HG03342 (cell line): Measurements from ENCODE around the gene RAB3IP.
"Not testable (repeated sequence)": the region's sequence is repeated elsewhere in the genome, so short reads cannot be mapped to it uniquely, and the experiment has no call there.

Source experiments
- ATAC-seq: cut with Tn5 transposase; IDR thresholded peaks from one replicate; pipeline ENCODE4 v1.9.1; 2021; ENCODE audit warnings: mild to moderate bottlenecking, moderate library complexity; ENCODE audit not compliant: unreplicated experiment

The RAB3IP gene

DNA sequence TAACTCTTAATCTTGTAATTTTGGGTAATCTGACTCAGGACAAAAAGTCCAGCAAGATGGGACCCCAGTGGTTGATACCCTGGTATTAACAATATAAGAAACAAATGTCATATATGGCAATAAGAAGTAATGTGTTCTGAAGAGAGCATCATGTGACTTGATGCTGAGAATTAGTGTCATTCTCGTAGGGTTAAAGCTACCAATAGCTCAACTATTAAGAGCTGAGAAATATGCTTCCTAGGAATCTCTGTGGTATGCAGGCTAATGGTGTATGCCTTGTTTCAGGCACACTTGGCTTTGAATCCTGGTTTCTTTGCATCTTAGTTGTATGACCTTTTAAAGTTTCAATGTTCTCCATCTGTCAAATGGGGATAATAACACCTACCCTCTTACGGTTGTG is 95.5 kb downstream of the RAB3IP start:
- no peak for ATAC-seq

DNA sequence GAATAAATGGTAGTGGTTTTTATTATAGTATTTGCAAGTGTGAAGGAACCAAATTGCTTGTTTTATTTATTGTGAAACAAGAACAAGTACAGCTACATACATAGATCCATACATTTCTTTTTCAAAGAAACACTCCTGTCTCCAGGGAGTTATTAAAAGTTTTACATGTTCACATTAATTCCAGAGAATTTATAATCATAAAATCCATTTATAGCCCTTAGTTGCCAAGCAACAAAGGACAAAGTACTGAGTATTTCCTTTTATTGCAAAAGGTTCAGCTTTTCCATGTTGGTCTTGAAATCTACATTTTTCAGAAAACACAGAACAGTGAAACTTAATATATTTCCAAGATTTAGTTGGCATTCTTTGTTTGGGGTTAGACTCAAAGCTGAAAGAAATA is 95.9 kb downstream of the RAB3IP start:
- no peak for ATAC-seq

DNA sequence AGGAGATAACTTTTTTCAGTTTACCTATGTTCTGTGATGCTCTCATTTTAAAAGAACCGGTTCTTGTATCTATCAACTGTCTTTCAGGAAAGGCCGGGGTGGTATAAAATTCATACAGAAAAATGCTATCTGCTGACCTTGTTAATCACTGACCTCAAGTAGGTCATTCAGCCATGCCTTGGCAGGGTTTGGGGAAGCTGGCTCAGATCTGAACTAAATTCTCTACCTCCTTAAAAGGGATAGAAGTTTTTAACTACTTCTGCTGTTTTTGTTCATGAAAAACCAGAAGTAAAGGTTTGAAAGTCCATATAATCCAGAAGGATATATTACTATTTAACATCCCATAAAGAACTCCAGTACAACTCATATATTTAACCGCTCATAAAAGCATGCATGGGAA is 96.4 kb downstream of the RAB3IP start:
- no peak for ATAC-seq

DNA sequence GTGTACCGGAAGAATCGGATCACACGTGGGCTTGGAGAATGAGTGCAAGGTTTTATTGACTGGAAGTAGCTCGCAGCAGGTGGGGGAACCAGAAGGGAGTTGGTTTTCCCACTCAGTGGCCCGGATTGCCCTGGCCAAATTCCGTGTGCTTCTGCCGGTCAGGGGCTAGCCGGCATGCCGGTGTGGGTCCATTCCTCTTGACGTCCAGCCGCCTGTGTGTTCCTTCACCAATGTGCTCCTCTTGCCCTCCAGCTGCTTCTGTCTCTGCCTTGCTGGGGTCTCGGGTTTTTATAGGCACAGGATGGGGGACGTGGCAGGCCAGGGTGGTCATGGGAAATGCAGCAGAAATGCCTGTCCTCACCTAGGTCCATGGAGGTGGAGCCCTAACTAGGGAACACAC is 97.4 kb downstream of the RAB3IP start:
- ATAC-seq, result no peak

- no peak for ATAC-seq
Observed at GRCh38 chr12:69837191-69837590, 98.5 kb downstream of the RAB3IP start.

GRCh38 chr12:69837657-69838415 is 99.2 kb downstream of the RAB3IP start:
- no peak for ATAC-seq

DNA sequence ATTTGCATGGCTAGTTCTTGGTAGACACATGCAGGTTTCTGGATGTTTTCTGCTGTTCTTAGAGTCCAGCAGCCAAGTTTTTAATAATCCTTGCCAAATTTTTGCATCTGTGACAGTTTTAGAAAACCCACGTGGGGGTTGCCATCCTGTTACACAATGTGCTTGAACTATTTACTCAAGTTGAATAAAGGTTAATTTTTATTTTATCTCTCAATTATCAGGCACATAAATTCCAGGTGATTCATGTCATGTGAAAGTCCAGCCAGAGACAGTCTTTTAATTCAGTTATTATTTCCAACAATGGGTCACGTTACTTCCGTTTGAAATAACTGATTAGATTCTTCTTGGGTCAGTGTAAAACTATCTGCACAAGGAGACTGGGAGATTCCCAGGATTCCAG is 102.1 kb downstream of the RAB3IP start:
- ATAC-seq, result no peak

GRCh38 chr12:69843608-69844007 is 104.9 kb downstream of the RAB3IP start:
- no peak for ATAC-seq

GRCh38 chr12:69844416-69844815 is 105.8 kb downstream of the RAB3IP start:
- ATAC-seq, result no peak

DNA sequence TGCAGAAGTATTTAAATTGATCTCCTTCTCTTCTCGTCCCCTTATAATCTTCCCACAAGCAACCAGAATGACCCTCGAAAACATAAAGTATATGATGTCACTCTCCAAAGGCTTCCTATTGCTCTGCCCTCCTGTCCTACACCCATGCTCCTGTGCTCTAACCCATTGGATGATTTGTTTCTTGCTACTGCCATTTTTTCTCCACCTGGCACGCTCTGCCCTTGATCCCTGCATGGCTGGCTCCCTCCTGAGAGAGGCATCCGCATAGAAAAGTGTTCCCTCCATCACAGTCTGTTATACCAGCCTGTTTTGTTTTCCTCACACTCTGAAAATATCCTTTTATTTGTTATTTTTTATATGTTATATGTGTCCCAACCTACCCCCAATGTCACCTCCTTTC is 106.2 kb downstream of the RAB3IP start:
- no peak for ATAC-seq

- no peak for ATAC-seq
Observed at GRCh38 chr12:69846976-69847375, 108.3 kb downstream of the RAB3IP start.

DNA sequence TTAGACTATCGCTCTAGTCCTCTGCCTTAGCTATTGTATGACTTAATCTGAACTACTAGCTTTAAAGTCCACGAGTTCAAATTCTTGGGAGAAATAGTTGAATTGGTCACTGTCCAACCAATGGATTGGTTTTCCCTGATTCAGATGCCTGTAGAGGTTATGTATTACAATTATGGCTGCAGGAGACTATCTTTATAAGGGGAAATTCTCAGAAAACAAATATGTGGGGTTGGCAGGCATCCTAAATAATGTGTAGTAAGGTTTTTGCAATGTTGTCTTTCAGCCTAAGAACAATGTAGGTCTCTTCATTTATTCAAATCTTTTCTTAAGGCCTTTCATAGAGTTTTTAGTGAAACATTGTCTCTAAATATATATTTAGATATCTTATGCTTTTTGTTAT is 113.3 kb downstream of the RAB3IP start:
- no peak for ATAC-seq

GRCh38 chr12:69853176-69853961 is 114.7 kb downstream of the RAB3IP start:
- not testable (repeated sequence) for ATAC-seq

GRCh38 chr12:69866698-69867097 is 128.0 kb downstream of the RAB3IP start:
- no peak for ATAC-seq

DNA sequence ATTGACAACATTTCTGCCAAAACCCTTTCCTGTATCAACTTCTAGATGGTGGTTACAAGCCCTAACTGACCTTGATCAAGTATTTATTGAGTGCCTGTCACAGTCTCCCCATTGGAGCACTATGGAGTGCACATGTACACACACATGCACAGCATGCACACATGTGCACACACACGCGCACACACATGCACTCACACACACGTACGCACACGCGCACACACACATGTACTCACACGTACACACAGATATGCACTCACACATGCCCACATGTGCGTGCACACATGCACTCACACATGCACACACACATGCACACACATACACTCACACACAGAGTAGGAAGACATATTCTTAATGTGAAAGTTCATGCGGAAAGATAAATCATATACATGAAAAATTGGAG is 130.0 kb downstream of the RAB3IP start:
- ATAC-seq, result no peak

DNA sequence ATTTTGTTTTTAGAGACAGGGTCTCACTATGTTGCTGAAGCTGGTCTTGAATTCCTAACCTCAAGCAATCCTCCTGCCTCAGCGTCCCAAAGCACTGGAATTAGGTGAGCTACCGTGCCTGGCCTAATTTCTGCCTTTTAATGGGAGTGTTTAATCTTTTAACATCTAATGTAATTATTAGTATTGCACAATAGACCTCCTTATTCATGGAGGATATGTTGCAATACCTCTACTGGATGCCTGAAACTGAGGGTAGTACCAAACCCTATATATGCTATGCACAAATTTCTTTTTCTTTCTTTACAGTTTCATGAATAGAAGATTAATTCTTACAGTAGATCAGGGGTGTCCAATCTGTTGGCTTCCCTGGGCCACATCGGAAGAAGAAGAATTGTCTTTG is 134.1 kb downstream of the RAB3IP start:
- ATAC-seq, result no peak
